Ramos (cell line): ENCODE results near the gene BCAS3.
"Not testable (repeated sequence)": the region's sequence is repeated elsewhere in the genome, so short reads cannot be mapped to it uniquely, and the experiment has no call there.

Source experiments
- in situ Hi-C: fragments of 300-500 bp; cut with MboI; formaldehyde crosslinking; loops from one replicate; pipeline ENCODE4 v1.14.3; 2022; ENCODE audit warnings: low sequenced_read_pairs; ENCODE audit not compliant: unreplicated experiment

Gene BCAS3

GRCh38 chr17:60909405-60909804 lies 231.8 kb downstream of the BCAS3 start:
- in situ Hi-C loops, result no loop called here

DNA sequence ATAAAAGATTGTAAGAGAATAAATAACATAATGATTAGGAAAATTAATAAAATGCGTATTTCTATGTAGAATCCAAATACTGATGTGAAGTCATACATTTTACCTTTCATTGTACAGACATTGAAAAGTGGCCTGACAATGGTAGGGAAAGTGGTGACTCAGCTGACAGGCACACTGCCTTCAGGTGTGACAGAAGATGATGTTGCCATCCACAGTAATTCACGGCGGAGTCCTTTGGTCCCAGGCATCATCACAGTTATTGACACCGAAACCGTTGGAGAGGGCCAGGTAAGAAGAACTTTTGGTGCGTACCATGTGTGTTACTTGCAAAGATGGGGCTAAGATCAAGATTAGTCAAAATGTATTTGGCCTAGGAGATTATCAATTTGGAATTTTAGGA lies 232.8 kb downstream of the BCAS3 start:
- in situ Hi-C loops, result no loop called here

DNA sequence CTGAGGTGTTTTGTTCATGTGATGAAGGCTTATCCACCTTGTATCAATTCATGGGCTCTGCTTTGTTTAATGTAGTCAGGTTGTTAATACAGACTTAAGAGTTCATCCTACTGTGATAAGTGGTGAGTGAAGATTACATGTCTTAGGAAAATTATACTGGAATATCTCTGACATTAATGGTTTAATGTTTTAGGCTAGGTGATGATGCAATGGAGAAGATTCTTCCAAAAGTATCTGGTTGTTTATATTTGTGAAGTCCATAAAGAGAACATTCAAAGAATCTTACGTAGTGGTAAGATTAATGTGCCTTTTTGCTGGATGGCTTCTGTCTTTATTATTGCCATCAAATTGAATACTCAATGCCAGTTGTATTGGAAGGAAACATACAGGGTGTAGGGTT lies 236.4 kb downstream of the BCAS3 start:
- in situ Hi-C loops, result no loop called here

- in situ Hi-C loops, result no loop called here
These were observed 238.4 kb downstream of the BCAS3 start for GRCh38 chr17:60916043-60916442.

- in situ Hi-C loops, result no loop called here
These were observed 242.5 kb downstream of the BCAS3 start for GRCh38 chr17:60920107-60920506.

DNA sequence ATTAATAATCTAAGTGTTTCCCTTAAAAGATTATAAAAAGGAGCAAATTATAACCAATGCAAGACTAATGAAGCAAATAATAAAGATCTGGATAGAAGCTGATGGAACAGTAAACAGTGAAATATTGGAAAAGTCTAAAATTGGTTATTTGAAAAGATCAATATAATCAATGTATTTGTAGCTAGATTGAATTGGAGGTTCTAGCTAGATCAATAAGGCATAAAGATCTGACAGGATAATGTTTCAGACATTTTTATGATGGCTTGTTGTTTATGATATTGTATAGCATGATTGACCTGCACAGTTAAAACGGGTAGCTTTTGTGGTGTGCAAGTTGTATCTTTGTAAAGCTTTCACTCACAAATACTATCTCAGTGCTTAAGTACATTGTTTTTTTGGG lies 245.3 kb downstream of the BCAS3 start:
- in situ Hi-C loops, result no loop called here

GRCh38 chr17:60926466-60927183 lies 249.0 kb downstream of the BCAS3 start:
- in situ Hi-C loops, result no loop called here

DNA sequence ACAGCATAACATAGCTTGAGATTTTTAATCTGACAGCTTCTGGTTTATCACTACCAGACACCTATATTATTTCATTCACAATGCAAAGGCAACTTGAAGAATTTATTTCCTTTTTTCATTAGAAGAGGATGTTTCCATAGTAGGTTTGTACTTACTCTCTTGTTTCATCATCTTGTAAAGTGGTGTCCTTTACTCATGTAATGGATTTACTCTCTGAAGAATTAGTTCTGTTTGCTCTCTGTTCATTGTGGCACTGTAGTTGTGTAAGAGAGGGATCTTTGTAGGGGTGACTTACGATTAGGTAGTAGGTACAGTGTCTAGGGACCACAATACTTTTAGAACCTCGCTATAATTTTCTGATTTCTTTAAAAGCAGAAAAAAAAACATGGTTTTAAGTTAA lies 256.1 kb downstream of the BCAS3 start:
- in situ Hi-C loops, result no loop called here

DNA sequence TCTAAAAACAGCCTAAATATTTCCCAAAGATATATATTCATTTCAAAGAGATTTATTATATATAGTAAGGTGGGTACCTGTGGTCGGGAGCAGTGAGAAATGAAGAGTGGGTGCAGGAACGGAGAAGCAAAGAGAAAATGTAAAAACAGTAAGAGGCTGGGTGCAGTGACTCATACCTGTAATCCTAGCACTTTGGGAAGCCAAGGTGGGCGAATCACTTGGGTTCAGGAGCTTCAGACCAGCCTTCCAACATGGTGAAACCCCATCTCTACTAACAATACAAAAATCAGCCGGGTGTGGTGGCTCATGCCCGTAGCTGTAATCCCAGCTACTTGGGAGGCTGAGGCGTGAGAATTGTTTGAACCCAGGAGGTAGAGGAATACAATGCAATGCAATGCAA lies 257.1 kb downstream of the BCAS3 start:
- in situ Hi-C loops, result no loop called here

- in situ Hi-C loops, result not testable (repeated sequence)
These were observed 258.3 kb downstream of the BCAS3 start for GRCh38 chr17:60935991-60936390.

- in situ Hi-C loops, result no loop called here
These were observed 261.7 kb downstream of the BCAS3 start for GRCh38 chr17:60939318-60939717.

DNA sequence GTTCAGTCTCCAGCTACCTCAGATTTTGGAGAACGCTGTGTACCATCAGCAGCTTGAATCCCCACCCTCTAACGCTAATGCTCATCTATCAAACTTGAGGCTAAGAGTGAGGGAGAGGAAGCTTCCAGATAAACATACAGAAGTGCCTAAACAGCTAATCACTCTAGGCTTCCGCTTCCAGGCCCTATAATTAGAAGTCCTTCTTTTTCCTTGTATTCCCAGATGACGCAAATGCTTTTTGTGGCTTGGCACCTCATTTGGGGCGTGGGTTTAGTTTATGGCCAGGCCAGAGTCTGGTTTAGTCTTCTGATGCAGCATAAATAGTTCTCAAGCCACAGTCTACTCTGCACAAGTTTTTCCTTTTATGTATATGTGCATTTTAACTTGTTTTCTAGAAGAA lies 263.4 kb downstream of the BCAS3 start:
- in situ Hi-C loops, result no loop called here

- in situ Hi-C loops, result no loop called here
These were observed 263.9 kb downstream of the BCAS3 start for GRCh38 chr17:60941571-60941970.

DNA sequence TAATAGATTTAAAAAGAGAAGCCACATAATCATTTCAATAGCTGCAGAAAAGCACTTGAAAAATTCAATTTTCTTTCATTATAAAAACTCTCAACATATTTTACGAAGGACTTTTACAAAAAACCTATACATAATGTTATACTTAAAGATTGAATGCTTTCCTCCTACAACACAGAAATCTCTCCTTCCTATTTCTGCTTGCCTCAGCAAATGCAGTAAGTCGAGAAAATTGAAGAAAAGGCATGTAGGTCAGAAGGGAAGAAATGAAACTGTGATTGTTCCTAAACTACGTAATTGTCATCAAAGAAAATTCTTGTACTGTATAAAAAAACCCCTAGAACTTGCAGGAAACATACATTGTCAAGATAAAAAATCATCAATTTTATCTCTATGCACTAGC lies 267.1 kb downstream of the BCAS3 start:
- in situ Hi-C loops, result no loop called here

- in situ Hi-C loops, result no loop called here
These were observed 269.4 kb downstream of the BCAS3 start for GRCh38 chr17:60947100-60947499.

- in situ Hi-C loops, result no loop called here
These were observed 269.9 kb downstream of the BCAS3 start for GRCh38 chr17:60947543-60947942.

GRCh38 chr17:60952747-60953146 lies 275.1 kb downstream of the BCAS3 start:
- in situ Hi-C loops, result no loop called here

GRCh38 chr17:60959011-60959410 lies 281.4 kb downstream of the BCAS3 start:
- in situ Hi-C loops, result no loop called here

GRCh38 chr17:60959696-60960095 lies 282.0 kb downstream of the BCAS3 start:
- in situ Hi-C loops, result no loop called here

DNA sequence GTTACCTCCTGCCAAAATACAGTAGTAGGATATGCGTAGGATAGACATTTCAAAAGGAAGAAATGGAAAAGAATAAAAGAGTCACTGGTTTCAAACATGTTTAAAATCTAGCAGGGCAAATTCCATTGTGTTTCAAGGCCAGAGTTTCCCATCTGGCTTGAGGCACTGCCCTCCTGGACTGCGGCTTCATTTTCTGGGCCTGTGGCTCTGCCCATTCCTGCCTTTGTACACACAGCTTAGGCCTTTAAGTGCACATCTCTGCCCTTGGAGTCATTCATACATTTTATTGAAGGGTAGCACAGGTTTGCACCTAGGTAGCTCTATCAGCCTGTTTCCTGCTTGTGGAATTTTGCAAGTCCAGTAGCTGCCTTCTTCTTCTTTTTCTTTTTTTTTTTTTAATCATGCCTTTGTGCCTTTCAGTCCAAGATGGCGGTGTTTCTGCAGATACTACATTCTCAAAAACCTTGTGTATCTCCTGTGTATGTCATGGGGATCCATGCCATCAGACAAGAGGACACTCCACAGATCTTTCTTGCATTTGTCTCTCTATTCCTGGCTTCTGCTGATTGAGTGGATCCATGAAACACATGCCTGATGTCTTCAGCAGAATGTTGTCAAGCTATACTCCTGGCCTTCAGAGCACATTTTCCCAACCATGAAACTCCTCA lies 282.9 kb downstream of the BCAS3 start:
- in situ Hi-C loops, result no loop called here

DNA sequence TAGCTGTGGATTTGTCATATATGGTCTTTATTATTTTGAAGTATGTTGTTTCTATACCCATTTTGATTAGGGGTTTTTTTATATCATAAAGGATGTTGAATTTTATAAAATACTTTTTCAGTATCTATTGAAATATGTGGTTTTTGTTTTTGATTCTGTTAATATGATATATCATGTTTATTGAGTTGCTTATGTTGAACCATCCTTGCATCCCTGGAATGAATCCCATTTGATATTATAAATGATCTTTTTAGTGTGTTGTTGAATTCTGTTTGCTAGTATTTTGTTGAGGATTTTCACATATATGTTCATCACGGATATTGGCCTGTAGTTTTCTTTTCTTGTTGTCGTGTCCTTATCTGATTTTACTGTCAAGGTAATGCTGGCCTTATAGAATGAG lies 286.5 kb downstream of the BCAS3 start:
- in situ Hi-C loops, result no loop called here

DNA sequence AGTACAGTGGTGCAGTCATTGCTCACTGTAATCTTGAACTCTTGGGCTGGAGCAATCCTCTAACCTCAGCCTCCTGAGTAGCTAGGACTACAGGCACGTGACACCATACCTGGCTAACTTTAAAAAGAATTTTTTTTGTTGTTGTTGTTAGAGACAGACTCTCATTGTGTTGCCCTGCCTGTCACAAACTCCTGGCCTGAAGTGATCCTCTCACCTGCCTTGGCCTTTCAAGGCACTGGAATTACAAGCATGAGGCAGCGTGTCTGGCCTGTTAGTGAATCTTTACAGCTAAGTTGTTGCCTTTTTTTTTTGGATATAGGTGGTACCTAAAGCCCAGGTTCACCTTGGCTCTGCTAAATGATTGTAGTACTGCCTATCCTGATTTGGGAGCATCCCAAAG lies 290.6 kb downstream of the BCAS3 start:
- in situ Hi-C loops, result no loop called here
